Testis (tissue), 2 donors: Measurements from ENCODE around the gene CCDC73.

Experiments
- POLR2A ChIP-seq: fragments of 450-650 bp; IDR thresholded peaks from one replicate; pipeline ENCODE4 v1.6.1; 2017; ENCODE audit warnings: antibody characterized with exemption, mild to moderate bottlenecking, moderate library complexity
- TF ChIP-seq, protein P1 (sequence below), 3 experiments: fragments of 450-650 bp in 2 of 3; fragments of 200-600 bp in 1 of 3; sonication (generic) in 1 of 3; IDR thresholded peaks; one replicate each; pipeline ENCODE4 v1.5.1; 2016 to 2019; ENCODE audit warnings: antibody characterized with exemption in 3 of 3, mild to moderate bottlenecking in 2 of 3, moderate library complexity in 1 of 3

GRCh38 chr11:32722255-32722654 lies 72.2 kb downstream of the CCDC73 start:
- TF ChIP-seq, protein P1, sequence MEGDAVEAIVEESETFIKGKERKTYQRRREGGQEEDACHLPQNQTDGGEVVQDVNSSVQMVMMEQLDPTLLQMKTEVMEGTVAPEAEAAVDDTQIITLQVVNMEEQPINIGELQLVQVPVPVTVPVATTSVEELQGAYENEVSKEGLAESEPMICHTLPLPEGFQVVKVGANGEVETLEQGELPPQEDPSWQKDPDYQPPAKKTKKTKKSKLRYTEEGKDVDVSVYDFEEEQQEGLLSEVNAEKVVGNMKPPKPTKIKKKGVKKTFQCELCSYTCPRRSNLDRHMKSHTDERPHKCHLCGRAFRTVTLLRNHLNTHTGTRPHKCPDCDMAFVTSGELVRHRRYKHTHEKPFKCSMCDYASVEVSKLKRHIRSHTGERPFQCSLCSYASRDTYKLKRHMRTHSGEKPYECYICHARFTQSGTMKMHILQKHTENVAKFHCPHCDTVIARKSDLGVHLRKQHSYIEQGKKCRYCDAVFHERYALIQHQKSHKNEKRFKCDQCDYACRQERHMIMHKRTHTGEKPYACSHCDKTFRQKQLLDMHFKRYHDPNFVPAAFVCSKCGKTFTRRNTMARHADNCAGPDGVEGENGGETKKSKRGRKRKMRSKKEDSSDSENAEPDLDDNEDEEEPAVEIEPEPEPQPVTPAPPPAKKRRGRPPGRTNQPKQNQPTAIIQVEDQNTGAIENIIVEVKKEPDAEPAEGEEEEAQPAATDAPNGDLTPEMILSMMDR (IDR thresholded peaks at IDR 0.05) = no peak
- no peak for TF ChIP-seq POLR2A
